ENCODE data around the gene VEGFD.

DNA sequence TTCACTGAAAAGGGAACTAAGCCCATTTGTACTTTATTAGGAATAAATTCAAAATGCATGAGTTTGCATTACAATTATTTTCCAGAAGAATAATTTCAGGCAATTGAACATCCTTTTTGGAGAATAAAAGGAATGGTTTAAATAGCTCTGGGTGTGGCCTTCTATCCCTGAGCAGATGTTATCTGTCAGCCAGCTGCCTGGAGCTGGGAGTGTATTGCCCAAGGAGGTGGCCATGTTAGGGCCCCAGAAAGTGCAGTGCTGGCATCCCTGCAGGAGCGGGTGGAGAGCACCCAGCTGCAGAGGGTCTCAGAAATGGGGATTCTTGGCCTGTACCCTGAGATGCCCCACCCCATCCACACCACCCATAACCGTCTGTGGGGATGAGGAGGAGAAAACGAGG lies 21.6 kb upstream of the VEGFD start:
- no peak for TF ChIP-seq EZH2 (IDR thresholded peaks at IDR 0.05; ENCODE audit: low read length)
- no peak for TF ChIP-seq CTCF (optimal IDR thresholded peaks at IDR 0.05 in 1 of 3, IDR thresholded peaks at IDR 0.05 in 1 of 3, conservative IDR thresholded peaks at IDR 0.05 in 1 of 3; ENCODE audit: extremely low read depth in 1 of 3, insufficient read depth in 2 of 3, low read length in 3 of 3)

Data from keratinocyte (primary cell).